ENCODE results near the gene SLC5A10.

DNA sequence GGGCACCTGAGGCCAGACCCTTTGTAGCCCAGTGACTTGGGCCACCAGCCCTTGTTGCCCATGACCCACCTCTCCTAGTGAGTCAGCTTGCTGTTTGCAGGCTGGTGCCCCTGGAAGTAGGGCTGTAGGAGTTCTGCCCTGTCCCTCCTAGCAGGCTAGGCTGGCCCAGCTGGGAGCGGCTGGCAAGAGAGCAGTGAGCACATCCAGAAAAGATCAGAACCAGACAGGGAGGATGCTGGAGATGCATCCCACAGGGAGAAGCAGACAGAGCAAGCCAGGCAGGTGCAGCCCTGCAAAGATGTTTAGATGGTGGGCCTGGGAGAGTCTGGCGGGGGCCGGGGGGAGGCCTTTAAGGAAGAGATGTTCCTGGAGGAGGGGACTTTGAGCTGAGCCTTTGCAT is 2.4 kb downstream of the SLC5A10 start:
- TF ChIP-seq, protein P1, sequence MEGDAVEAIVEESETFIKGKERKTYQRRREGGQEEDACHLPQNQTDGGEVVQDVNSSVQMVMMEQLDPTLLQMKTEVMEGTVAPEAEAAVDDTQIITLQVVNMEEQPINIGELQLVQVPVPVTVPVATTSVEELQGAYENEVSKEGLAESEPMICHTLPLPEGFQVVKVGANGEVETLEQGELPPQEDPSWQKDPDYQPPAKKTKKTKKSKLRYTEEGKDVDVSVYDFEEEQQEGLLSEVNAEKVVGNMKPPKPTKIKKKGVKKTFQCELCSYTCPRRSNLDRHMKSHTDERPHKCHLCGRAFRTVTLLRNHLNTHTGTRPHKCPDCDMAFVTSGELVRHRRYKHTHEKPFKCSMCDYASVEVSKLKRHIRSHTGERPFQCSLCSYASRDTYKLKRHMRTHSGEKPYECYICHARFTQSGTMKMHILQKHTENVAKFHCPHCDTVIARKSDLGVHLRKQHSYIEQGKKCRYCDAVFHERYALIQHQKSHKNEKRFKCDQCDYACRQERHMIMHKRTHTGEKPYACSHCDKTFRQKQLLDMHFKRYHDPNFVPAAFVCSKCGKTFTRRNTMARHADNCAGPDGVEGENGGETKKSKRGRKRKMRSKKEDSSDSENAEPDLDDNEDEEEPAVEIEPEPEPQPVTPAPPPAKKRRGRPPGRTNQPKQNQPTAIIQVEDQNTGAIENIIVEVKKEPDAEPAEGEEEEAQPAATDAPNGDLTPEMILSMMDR (IDR thresholded peaks at IDR 0.05): no peak
- no peak for TF ChIP-seq POLR2A (IDR thresholded peaks at IDR 0.05; ENCODE audit: low read depth)

Data from esophagus muscularis mucosa (tissue), 3 donors.